Activated naive CD8-positive, alpha-beta T cell treated with anti-CD3 and anti-CD28 coated beads, Interleukin-2, amount 50 U/mL, for 16 hours (primary cell): ENCODE data around the gene SFXN5.
"Not testable (repeated sequence)": the region's sequence is repeated elsewhere in the genome, so short reads cannot be mapped to it uniquely, and the experiment has no call there.

ENCODE experiments used
- DNase-seq: peaks from one replicate; pipeline ENCODE4 v3.0.0-alpha.2; 2020; ENCODE audit warnings: low read depth, low spot score

SFXN5 gene

DNA sequence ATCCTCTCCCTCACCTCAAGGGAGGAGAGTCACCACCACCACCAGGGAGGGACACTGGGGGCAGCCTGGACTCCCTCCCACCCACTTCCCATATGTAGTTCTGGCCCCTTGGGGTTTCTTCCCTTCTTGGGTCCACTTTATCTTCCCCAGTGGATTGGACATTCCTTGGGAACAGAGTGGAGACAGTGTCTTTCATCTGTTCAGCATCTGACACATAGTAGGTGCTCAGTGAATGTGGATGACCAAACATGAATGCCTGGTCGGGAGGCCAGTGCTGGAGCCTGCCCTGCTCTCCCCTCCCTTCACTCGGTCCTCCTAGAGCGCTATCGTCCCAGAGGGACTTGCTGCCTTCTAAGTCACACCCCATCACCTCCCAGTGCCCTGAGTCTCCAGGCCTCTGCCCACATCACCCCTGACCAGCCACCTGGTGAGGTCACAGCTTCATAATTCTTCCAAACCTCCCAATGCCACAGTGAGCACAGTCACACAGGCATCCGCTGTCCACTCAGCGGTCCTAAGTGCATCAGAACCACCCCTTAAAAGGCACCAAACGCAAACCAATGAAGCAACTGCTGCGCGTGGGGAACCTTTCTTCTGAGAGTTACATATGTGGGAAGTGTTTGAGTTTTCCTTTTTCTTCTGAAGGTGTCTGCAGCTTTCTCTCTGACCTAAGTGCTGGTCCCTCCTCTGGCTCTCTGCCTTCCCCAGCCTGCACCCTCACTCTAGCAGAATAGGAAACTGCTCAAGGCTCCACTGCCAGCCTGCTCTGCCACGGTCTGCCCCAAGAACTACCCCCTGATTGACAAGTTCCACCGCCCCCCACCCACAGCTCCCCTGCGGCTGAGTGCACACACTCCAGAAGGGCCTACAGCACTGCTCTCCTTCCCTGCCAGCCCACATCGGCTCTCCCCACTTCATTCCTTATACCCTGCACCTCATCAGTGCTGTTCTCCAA lies 7.2 kb upstream of the SFXN5 start:
- no peak for DNase-seq

DNA sequence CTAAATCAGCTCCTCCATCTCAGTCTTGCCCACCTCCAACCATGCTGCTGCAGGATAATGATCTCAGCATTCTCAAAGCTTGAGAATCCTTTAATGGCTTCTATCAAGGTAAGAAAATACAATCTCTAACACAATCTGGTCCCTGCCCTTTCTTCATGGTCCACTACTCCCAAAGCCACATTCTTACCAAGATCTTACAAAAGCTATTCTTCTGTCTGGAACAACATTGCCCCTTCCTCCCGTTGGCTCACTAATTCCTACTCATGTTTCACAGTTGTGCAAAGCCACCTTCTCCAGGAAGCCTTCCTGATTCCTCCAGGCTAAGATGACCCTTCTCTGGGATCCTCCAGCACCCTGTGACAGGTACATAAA lies 5.9 kb upstream of the SFXN5 start:
- no peak for DNase-seq

DNA sequence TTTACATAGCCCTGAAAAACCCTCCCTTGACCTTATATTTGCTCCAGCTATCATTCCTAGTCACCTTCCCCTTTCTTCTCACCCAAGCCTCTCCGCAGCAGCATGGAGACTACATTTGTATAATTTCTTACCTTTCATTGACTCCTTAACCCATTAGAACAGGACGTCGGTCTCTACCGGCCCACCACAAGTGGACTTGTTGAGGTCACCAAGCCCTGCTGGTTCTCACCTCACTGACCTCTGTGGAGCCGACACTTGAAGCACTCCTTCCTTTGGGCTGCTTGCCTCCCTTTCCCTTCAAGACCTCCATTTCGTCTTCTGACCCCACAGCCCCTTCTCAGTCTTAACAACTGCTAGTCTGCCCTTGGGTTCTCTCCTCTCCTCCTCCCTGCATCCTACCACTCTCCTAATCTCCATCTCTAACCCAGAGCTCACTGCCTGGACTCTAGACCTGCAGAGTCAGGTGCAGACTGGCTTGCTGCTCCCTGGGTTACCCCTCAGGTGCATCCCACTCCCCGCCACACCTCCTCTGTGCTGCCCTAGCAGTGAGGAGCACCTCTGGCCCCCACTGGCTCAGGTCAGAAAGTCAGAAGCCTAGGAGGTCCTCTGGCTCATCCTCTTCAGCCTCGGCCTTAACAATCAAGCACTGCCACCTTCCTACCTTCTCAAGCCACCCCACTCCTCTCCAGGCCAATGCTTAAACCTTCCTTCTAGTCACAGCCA lies 5.3 kb upstream of the SFXN5 start:
- no peak for DNase-seq

DNA sequence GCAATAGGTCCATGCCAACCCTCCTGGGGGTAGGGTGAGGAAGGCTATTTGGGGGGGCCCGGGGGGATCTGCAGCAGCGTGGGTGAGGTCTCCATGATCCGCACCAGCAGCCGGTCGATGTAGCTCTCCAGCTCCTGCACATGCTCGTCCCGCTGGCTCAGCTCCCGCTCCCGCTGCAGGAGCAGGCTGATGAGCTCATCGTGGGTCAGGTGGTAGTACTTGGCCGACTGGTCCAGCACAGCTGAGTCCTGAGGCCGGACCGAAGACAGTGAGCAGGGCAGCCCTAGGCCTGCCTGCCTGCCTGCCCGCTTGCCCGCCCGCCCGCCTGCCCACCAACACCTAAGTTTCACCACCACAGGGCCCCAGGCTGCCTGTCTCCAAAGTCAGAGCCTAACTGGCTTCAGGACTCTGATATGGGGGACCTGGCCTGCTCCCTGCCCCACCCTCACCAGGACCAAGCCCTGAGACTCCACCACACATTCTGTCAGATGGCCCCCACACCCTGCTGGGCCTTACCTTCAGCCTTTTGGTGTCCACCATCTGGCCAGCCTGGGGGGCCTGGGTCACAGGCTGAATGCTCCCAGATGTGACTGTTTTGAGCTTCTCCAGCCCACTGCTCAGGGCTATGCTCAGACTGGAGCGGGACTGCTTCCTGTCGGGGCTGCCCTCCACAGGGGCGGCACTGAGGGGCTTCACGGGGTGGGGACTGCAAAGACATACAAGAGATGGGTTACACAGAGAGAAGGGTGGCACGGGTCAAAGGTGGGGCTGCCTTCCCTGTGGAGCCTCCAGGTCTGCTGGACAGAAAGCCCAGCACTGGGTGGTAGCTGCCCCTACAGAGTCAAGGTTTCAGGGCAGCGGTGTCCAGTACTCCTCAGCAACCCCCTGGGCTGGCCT lies 4.2 kb upstream of the SFXN5 start:
- DNase-seq = no peak

DNA sequence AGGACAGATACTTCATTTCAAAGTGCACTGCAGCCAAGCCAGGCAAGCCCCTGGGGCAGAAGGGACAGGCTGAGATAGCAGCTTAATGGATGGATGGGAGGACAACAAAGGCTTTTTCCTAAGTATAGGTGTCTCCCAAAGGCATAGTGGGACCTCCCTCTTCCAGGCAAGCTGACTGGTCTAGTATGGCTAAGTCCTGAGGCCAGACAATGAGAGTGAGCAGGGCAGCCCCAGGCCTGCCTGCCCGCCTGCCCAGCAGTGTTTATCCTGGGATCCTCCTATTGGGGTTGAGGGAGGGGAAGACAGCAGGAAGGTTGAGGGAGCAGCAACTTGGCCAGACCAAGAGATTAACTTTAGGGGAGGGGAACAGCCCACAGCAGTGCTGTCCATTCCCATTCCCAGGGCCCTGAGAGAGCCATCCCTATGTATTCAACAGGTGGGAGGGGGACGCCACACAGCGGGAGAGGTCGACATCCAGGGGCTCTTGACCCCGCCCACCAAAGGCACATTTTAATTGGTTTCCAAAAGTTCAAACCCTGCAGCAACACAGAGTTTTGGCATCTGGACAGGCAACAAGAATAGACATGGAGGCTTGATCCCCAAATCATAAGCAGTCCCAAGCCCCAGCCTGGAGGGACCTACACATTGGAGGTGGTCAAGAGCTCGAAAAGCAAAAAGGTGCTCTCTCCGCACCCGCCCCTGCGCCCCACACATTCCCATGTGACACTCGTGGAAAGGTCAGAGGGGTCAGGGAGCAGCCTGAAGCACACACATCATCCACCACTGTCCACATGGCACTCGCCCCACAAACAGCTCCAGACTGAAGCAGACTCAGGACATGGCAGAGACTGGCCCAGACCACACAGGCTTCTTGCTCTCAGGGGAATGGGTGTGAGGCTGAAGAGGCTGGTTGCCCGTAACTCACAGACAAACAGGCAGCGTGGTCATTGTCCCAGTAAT lies 2.9 kb upstream of the SFXN5 start:
- DNase-seq = no peak

DNA sequence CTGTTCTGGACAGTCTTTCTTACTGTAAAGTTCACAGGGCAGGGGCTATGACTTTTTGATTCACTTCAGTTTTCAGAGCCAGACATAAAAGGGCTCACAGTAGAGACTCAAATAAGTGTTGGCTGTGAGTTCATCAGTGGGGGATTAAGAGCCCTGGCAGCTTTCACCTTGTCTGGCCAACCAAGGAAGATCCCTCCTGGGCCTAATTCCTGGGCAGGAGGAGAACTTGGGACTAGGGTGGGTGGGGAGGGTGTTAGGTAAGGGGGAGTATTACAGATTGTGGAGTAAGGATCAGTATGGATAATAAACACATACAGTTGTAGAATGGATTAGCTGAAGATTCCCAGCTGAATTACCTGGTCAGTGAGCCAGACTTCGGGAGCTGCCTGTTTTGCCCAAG lies 904 bp upstream of the SFXN5 start:
- no peak for DNase-seq

DNA sequence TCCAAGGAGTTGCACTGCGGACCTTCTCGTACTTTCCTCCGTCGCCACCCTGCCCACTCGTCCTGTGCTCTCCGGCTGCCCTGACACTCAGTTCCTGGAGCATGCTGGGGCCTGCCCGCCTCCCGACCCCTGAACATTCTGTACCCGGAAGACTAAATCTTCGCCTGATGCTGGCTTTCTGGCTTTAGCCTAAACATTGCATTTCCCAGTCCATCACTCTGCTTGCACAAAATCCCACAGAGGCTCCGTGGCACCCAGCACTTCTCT lies 550 bp upstream of the SFXN5 start:
- DNase-seq = no peak

DNA sequence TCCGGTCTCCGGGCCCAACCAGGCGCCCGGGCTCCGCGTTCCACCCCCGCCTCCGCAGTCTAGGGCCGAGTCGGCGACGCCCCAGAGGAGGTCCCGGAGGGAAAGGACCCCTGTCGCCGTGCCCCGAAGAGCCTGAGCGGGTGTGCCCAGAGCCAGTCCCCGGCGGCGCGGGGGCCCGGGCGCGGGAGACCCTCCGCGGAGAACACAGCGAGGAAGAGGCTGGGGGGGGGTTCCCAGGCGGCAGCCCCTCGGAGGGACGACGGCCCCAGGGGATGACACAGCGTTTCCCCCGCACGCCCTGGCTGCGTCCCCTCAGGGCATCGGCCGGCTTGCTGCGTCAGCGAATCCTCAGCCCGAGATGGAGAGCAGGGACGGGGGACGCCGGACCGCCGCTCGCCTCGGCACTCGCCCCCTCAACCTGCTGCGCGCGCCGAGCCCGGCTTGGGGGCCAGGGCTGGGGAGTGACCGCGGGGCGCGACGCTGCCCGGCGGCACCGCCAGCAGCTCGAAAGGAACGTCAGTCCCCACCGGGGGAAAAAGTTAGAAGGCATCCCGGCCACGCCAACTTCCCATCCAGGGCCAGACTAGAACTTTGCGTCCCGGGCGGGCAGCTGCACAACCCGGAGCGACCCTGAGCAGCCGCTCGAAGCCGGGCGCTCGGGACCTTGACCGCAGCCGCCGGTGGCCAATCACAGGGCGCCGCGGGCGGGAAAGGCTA lies 711 bp downstream of the SFXN5 start:
- no peak for DNase-seq

DNA sequence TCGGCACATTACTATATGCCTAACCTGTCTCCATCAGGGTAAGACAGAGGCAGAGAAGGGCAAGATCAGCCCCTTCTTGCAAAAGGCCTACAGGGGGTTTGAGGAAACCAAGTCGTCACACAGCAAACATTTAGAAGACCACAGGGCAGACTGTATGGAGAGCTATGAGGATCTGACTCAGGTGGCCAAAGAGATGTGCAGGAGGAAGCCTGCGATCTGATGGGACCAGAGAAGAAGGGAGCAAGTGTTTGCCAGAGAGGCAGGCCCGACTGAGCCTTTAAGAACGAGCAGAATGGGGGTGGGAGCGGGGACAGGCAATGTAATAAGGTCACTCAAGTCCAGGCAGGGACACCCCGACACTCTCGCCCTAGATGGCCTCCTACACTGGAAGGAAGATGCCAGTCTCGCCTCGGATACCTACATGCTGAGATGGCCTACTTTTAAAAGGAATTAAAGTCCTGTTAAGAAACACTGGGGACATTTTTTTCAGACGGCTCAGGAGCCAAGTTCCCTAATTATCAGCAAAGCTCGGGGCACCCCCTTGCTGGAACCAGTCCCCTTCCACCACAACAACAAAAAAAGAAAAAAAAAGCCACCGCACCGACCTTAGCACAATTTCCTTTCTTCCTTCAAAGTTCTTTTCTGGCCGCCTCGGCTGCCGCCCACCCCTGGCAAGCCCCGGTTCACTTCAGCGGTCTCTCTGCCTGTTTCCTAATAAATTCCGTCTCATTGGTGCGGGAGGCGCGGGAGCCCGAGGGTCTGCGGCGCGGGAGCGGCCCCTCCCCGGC lies 1.5 kb downstream of the SFXN5 start:
- DNase-seq = no peak

DNA sequence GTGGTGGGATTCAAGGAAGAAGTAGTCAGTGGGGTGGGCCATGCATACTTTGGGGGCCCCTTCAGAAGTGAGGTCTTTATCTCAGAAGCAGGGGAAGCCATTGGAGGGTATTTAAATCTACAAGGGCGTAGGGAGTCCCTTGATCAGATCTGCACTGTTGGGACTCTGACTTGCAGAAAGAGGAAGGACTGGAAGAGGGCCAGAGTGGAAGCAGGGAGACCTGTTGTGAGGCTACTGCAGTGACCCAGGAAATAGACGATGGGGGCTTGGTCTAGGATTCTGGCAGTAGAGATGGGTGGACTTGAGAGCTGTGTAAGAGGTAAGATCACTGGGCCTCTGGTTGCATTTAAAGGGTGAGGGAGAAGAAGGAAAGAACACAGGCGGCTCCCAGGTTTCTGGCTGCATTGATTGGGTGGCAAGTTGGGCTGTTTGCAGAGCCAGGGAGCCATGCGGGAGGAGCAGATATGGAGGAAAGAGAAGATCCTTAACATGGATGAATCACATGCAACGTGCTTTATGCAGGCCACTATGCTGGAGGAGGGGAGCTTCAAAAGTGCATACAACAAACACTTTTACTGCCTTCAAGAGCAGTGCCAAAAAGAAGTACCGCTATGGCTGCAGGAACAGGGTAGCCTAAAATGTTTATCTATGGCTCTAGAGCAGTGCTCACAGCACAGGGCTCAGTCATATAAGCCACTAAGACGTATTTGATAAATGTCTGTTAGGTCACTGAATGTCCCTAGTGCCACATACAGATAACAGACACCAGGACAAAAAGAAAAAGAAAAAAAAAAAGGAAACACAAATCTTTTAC lies 2.3 kb downstream of the SFXN5 start:
- no peak for DNase-seq

DNA sequence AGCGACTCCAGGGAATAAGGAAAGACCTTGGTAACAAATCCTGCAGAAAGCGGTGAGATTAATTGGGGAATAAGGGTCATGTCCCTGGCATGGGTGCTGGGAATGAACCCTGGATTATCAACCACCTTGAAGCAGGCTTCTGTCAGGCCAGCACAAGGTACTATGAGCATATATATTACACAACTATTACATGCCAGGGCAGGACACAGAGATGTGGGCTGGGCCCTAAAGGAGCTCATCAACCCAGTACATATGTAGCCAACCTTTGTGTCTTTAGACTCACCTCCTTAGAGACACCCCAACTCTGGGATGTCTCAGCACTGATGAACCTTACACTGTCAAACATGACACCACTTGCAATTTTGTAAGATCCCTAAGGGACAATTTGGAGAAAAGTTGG lies 3.4 kb downstream of the SFXN5 start:
- DNase-seq = no peak

DNA sequence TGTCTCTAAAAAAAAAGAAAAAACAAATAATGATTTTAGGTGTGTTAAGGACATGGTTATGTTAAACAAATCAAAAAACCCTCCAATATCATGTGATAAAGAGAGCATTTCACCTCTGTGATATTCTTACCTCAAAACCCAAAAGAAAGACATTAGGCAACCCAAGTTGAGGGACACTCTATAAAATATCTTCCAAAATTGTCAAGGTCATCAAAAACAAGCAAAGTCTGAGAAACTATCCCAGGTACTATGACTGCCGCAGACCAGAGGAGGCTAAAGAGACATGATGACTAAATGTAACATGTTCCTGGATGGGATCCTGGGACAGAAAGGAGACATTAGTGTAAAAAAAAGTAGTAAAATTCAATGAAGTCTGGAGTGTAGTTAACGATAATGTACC lies 4.5 kb downstream of the SFXN5 start:
- no peak for DNase-seq

DNA sequence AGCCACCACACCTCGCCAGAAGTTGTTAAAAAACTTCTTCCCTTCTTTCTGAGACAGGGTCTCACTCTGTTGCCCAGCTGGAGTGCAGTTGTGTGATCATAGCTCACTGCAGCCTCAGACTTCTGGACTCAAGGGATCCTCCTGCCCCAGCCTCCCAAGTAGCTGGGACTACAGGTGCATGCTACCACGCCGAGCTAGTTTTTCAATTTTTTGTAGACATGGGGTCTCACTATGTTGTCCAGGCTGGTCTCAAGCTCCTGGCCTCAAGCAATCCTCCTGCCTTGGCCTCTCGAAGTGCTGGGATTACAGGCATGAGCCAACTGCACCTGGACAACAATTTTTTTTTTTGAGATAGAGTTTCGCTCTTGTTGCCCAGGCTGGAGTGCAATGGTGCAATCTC lies 6.4 kb downstream of the SFXN5 start:
- DNase-seq = not testable (repeated sequence)

DNA sequence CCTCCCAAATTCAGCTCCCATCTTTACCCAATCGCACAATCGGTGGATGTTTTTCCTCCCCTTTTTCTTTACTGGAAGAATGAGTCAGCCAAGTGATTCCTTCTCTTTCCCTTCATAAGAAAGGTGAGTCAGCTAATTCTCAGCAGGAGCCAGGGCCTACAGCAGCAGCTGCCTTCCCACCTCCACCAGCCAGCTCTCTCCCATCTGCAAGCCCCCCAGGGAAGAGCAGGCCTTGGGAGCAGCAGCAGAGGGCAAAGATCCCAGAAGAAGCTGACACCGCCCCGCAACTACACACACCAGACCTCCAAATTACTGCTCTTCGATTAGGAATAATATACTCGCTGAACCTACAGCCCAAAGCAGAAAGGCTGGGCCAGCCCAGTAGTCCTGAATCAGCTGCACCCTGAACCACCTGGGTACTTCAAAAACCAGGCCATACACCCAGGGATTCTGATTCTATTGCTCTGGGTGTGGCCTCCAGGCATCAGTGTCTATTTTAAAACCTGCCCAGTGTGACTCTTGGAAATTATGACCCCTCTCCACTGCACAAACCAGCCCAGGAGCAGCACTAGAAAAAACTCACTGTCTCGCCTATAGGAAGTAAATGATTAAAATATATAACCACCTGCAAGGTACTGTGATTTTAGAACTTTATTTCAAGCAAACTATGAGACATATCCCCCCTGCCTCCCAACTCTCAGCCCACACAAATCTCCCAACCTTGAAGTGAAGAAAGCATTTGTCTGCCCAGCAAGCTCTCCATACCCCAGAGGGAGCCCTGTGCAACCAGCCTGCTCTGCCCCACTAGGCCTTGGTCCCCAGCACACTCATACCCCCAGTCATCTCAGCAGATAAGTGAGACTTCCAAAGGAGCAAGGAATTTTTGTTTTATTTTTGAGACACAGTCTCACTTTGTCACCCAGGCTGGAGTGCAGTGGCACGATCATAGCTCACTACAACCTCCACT lies 7.3 kb downstream of the SFXN5 start:
- DNase-seq = no peak

DNA sequence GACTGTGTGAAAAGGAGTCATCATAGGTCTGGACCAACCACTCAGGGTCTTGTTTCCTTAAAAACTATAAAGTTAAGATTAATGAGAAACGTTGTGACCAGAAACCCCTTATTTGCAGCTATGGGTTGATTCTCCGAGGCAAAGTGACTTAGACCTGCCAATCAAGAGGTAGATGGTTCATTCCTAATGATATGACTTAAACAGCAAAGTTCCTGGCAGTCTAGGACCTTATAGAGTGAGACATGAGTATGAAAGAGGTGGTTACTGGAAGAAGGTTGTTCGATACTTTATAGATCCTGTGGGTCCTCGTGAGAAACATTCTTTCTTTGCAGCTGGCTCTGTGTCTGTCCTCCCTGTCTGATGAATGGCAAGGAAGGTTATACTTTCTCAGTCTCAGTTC lies 8.0 kb downstream of the SFXN5 start:
- DNase-seq = no peak

DNA sequence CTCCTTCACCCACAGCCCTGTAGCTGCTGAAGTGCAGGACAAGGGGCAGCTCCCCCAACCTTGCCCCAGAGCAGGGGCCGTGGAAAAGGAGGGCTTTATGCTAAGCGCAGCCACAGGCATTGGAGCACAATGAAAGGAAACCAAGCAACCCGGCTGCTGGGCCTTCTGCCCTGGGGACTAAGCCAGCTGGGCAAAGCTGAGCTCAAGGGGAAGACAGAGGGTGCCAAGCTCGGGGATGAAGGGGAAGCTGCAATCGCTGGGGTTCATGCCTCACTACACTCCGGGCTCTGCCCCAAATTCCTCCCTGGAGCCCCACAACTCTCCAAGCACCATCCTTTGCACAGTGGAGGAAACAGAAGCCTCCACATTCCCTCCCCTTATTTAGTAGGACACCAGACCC lies 12.4 kb downstream of the SFXN5 start:
- DNase-seq = no peak

DNA sequence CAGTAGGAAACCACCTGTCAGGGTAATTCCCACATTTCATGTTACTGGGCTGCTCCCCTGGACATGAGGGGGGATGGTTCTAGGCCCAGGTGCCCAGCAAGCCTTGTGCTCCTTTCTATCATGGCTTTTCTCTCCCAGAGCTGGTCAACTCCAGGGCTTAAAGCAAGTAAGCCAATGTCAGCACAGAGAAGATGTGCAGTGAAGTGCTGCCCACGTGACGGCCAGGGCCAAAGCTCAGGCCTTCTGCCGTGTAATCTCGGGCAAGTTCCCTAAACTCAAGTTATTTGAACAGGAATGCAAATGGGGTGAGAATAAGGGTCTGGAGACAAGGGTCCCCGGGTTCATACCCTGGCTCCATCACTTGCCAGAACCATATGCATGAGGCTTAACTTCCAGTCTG lies 16.5 kb downstream of the SFXN5 start:
- no peak for DNase-seq
